Stomach (tissue), 9 donors: Measurements from ENCODE around the gene EFNB1. TPM values are rescaled to one million over a fixed set of nuclear protein-coding genes. Genes with fewer than 3 reads are reported as not detected.
A peak's percentile ranks its signal among the peaks of the same experiment; 100 is the strongest.

ENCODE experiments used
- DNase-seq, 2 donors: peaks; one replicate each; pipeline versions ENCODE4 v3.0.0 to v3.0.0-alpha.2; 2013 to 2019
- H3K27ac ChIP-seq, 5 donors: fragments of 200-600 bp in 4 of 5; sonication (generic) in 4 of 5; one replicate each; pipeline ENCODE4 v1.5.1; 2013 to 2019; ENCODE audit warnings: mild to moderate bottlenecking in 1 of 5, moderate library complexity in 1 of 5
- H3K27me3 ChIP-seq, 3 donors: fragments of 200-600 bp; sonication (generic); one replicate each; pipeline ENCODE4 v1.5.1; 2017 to 2019; ENCODE audit warnings: mixed run types in 1 of 3
- H3K36me3 ChIP-seq, 4 donors: fragments of 200-600 bp; sonication (generic); 1 replicate in 3 of 4; 2 replicates in 1 of 4; pipeline ENCODE4 v1.5.1; 2016 to 2019
- H3K4me1 ChIP-seq, 4 donors: fragments of 200-600 bp; sonication (generic); one replicate each; pipeline ENCODE4 v1.5.1; 2016 to 2019
- H3K4me3 ChIP-seq, 4 donors: fragments of 200-600 bp; sonication (generic) in 3 of 4; one replicate each; pipeline ENCODE4 v1.5.1; 2016 to 2019; ENCODE audit warnings: mild to moderate bottlenecking in 1 of 4
- H3K9me3 ChIP-seq, 4 donors: fragments of 200-600 bp; sonication (generic); one replicate each; pipeline ENCODE4 v1.5.1; 2016 to 2019
- EP300 ChIP-seq: sonication (generic); formaldehyde crosslinking; IDR thresholded peaks from one replicate; pipeline ENCODE4 v1.6.1; 2017; ENCODE audit warnings: antibody characterized with exemption
- POLR2A ChIP-seq, 4 donors: fragments of 450-650 bp; IDR thresholded peaks; one replicate each; pipeline ENCODE4 v1.6.1; 2016; ENCODE audit warnings: antibody characterized with exemption in 4 of 4, control low read depth in 2 of 4, mild to moderate bottlenecking in 1 of 4, moderate library complexity in 1 of 4
- POLR2AphosphoS5 ChIP-seq, 3 donors: sonication (generic); formaldehyde crosslinking; IDR thresholded peaks; one replicate each; pipeline ENCODE4 v1.6.1; 2016; ENCODE audit warnings: antibody characterized with exemption in 3 of 3
- WGBS, 5 donors: extraction: QIAGEN DNeasy Blood & Tissue Kit in 3 of 5; methylation state at CpG; one replicate each; pipeline versions ENCODE4 v1.1.5 to v1.1.7; 2013 to 2018; 5-methylcytosine and 5-hydroxymethylcytosine counted together
- intact Hi-C: fragments of 100-400 bp; cut with DNase I; formaldehyde crosslinking; loops from one replicate; pipeline ENCODE4 v1.15.1; 2023; ENCODE audit warnings: low total_unique reads
- polyA plus RNA-seq, 3 donors: library from polyadenylated mRNA; stranded (reverse); fragments of 200-250 nt; gene quantifications; one replicate each; pipeline ENCODE4 v1.2.3, GENCODE V29; 2013
- total RNA-seq, 5 donors: library from RNA; depleted of rRNA; stranded (reverse); fragments of >200 nt; gene quantifications; one replicate each; pipeline versions ENCODE4 v1.1.0 to v1.2.3, GENCODE V29; 2014 to 2016
- TF ChIP-seq, protein P1 (sequence below), 7 experiments: fragments of 450-650 bp in 4 of 7; fragments of 200-600 bp in 3 of 7; sonication (generic) in 3 of 7; IDR thresholded peaks; one replicate each; pipeline ENCODE4 v1.5.1; 2016 to 2019; ENCODE audit warnings: antibody characterized with exemption in 7 of 7, control low read depth in 2 of 7, mild to moderate bottlenecking in 1 of 7
- donor health status: healthy with polysubstance abuse.
- donor health status: Bipolar disorder and iron deficiency.
- donor health status: healthy.

Gene EFNB1
- total and polyA plus RNA-seq, 8 donors: 5.8 to 160 (median 20.0) TPM

DNA sequence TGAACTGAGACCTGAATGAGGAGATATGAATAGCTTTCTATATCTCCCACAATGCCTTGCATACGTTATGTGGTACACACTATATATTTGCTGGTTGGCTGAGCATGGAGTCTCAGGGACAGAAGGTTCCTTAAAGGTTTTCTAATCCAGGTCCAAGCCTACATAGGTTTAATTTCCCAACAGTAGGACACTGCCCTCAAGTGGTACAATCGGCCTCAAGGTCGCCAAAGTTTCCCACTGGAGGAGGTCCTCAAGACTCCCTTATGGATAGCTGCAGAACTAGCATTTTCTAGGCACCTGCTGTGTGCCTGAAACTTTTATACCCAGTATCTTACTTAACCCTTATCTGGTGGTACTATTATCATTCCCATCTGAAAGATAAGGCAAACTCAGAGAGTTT, 21.0 kb upstream of the EFNB1 start:
- Histone ChIP-seq H3K27me3 (peaks cover 0 to 13% (median 0%) of the 10 kb centered on the region in 3 donors), H3K9me3 (no peaks in the 10 kb centered on the region), H3K4me1 (no peaks in the 10 kb centered on the region), H3K36me3 (no peaks in the 10 kb centered on the region), H3K4me3 (no peak overlapping the region), H3K27ac (no peak overlapping the region)
- no peak for TF ChIP-seq POLR2AphosphoS5 (IDR thresholded peaks at IDR 0.05)
- TF ChIP-seq, protein P1, sequence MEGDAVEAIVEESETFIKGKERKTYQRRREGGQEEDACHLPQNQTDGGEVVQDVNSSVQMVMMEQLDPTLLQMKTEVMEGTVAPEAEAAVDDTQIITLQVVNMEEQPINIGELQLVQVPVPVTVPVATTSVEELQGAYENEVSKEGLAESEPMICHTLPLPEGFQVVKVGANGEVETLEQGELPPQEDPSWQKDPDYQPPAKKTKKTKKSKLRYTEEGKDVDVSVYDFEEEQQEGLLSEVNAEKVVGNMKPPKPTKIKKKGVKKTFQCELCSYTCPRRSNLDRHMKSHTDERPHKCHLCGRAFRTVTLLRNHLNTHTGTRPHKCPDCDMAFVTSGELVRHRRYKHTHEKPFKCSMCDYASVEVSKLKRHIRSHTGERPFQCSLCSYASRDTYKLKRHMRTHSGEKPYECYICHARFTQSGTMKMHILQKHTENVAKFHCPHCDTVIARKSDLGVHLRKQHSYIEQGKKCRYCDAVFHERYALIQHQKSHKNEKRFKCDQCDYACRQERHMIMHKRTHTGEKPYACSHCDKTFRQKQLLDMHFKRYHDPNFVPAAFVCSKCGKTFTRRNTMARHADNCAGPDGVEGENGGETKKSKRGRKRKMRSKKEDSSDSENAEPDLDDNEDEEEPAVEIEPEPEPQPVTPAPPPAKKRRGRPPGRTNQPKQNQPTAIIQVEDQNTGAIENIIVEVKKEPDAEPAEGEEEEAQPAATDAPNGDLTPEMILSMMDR (IDR thresholded peaks at IDR 0.05): peak in 2 of 7 experiments; percentile 10 to 24
- DNase-seq: peak in 1 of 2 donors; percentile 45
- intact Hi-C loops: no loop called here
- WGBS, 5 donors: 9 to 25% (median 19%) methylated on average over 1 to 3 of the region's 3 CpGs

DNA sequence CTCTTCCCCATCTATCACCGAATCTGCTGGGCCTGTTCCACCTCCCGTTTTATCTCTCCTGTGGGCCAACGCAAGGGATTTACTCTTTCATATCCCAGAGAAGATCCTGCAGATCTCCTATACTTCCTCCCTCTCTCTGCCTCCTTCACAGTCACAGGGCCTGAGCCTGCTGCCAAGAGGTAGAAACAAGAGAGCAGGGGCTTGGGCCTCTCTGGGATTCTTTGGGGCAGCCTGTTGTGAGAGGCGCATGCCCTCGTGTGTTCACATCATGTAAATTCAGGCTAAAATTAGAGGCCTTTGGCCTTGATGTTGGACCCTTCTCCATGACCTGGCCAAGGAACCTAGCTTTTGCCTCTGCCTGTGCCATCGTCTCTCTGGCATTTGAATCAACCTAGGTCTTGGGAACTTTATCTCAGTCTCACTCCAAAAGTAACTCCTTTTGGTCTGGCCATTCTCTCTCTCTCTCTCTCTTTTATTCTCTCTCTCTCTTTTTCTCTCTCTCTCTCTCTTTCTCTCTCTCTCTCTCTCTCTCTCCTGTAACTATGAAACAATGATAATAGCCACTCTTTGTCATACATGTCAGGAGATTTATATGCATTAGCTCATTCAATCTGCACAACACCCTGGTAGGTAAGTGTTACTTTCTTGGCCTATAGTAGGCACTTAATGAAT, 20.0 kb upstream of the EFNB1 start:
- intact Hi-C loops: no loop called here
- Histone ChIP-seq H3K9me3 (peaks cover 0 to 4% (median 0%) of the 10 kb centered on the region in 4 donors), H3K4me1 (no peaks in the 10 kb centered on the region), H3K36me3 (no peaks in the 10 kb centered on the region), H3K27ac (no peak overlapping the region), H3K27me3 (peaks cover 0 to 8% (median 0%) of the 10 kb centered on the region in 3 donors), H3K4me3 (no peak overlapping the region)
- 54 to 67% (median 57%) methylated on average over 6 of the region's 6 CpGs for WGBS, 5 donors
- peak in 1 of 2 donors; percentile 62 for DNase-seq
- TF ChIP-seq EP300: no peak
- TF ChIP-seq, protein P1 (IDR thresholded peaks at IDR 0.05): no peak
- TF ChIP-seq POLR2A (IDR thresholded peaks at IDR 0.05): no peak

DNA sequence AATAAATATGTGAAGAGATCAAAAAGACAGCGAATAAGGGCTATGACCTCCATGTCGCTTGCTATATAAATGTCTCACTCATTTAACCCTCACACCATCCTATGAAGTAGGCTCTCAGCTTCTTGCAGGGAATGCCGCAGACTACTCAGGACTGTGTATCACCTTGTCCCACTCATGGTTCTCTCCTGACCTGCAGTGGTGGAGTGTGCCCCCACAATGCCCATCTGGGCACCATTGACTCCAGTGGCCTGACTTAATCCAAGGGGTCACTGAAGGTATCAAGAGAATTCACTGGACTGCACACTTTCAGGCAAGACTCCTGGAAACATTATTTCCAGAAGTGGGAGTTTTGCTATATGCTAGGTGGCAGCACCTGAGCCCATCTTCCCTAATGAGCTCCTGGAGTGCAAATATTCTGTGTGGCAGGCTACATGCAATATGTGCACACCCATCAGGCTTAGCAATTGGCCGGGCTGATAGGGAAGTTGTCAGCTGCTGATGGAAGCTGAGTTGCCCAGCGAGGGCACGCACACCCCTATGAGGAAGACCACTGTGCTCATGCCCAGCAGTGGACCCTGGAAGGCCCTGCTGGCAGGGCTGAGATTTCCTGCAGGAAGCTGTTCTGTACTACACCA, 8.2 kb upstream of the EFNB1 start:
- TF ChIP-seq POLR2A (IDR thresholded peaks at IDR 0.05): no peak
- no peak for TF ChIP-seq POLR2AphosphoS5 (IDR thresholded peaks at IDR 0.05)
- TF ChIP-seq, protein P1 (IDR thresholded peaks at IDR 0.05): no peak
- intact Hi-C loops: loop anchor here (5.0 to 10.0 kb wide), 3 partner anchors 404 to 564 kb away; no protein-coding TSS in a partner anchor
- Histone ChIP-seq H3K4me3 (no peak overlapping the region), H3K27ac (no peak overlapping the region), H3K4me1 (peaks cover 0 to 7% (median 3%) of the 10 kb centered on the region in 4 donors), H3K36me3 (no peaks in the 10 kb centered on the region), H3K9me3 (peaks cover 0 to 7% (median 0%) of the 10 kb centered on the region in 4 donors), H3K27me3 (peaks cover 0 to 10% (median 0%) of the 10 kb centered on the region in 3 donors)
- WGBS, 5 donors: 60 to 73% (median 64%) methylated on average over 6 of the region's 6 CpGs
- DNase-seq: no peak

DNA sequence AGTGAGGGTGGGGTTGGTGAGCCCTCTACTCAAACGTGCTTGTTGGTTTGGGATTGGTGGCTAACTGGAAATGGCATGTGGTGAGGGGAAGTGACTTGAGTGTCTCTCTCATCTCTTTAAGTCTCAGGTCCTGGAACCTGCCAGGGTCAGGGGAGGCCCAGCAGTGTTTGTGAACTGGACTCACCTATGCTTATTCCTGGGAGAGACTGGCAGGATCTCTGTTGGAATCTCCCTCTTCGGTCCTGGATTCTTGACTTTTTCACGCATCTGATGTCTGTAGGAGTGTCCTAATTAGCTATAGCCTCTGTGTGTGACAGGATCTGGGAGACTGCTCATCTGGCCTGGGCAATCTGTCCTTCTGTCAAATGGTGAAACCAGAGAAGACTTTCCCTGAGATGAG, 7.2 kb upstream of the EFNB1 start:
- no peaks in the 10 kb centered on the region for H3K36me3 ChIP-seq
- no peak for DNase-seq
- peaks cover 0 to 7% (median 0%) of the 10 kb centered on the region in 4 donors for H3K9me3 ChIP-seq
- TF ChIP-seq EP300 (no peak), POLR2AphosphoS5 (IDR thresholded peaks at IDR 0.05) (no peak), POLR2A (IDR thresholded peaks at IDR 0.05) (no peak)
- TF ChIP-seq, protein P1 (IDR thresholded peaks at IDR 0.05): no peak
- peaks cover 0 to 7% (median 3%) of the 10 kb centered on the region in 4 donors for H3K4me1 ChIP-seq
- peaks cover 0 to 10% (median 0%) of the 10 kb centered on the region in 3 donors for H3K27me3 ChIP-seq
- no peak overlapping the region for H3K4me3 ChIP-seq
- intact Hi-C loops: loop anchor here (5.0 to 10.0 kb wide), 3 partner anchors 403 to 563 kb away; no protein-coding TSS in a partner anchor
- WGBS, 5 donors: 54 to 77% (median 70%) methylated on average over 2 to 3 of the region's 3 CpGs
- no peak overlapping the region for H3K27ac ChIP-seq
